ENCODE results near the gene GYS1.

The GYS1 gene

GRCh38 chr19:48975947-48976847 is 16.9 kb downstream of the GYS1 start:
- TF ChIP-seq EZH2phosphoT487 (IDR thresholded peaks at IDR 0.05; ENCODE audit: low read depth): no peak
- TF ChIP-seq, protein P1, sequence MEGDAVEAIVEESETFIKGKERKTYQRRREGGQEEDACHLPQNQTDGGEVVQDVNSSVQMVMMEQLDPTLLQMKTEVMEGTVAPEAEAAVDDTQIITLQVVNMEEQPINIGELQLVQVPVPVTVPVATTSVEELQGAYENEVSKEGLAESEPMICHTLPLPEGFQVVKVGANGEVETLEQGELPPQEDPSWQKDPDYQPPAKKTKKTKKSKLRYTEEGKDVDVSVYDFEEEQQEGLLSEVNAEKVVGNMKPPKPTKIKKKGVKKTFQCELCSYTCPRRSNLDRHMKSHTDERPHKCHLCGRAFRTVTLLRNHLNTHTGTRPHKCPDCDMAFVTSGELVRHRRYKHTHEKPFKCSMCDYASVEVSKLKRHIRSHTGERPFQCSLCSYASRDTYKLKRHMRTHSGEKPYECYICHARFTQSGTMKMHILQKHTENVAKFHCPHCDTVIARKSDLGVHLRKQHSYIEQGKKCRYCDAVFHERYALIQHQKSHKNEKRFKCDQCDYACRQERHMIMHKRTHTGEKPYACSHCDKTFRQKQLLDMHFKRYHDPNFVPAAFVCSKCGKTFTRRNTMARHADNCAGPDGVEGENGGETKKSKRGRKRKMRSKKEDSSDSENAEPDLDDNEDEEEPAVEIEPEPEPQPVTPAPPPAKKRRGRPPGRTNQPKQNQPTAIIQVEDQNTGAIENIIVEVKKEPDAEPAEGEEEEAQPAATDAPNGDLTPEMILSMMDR (IDR thresholded peaks at IDR 0.05; ENCODE audit: low read depth, low read length): no peak
- Histone ChIP-seq H3K4me3 (ENCODE audit: low read length) (no peak overlapping the region), H4K20me1 (ENCODE audit: insufficient read depth, low read length) (no peaks in the 10 kb centered on the region), H3K27ac (ENCODE audit: low read length) (no peak overlapping the region), H3K4me2 (ENCODE audit: low read length) (no peak overlapping the region), H3K4me1 (ENCODE audit: low read length) (peaks cover under 1% of the 10 kb centered on the region; the same call in 1 of the 2 replicates), H3K27me3 (ENCODE audit: low read depth, low read length) (no peaks in the 10 kb centered on the region), H3K79me2 (ENCODE audit: low read length) (no peaks in the 10 kb centered on the region), H3K9ac (ENCODE audit: low read length) (no peak overlapping the region), H3K36me3 (replicated peaks; ENCODE audit: low read depth, low read length) (peaks cover 31% of the 10 kb centered on the region), H3K9me3 (ENCODE audit: insufficient read depth, low read length) (no peaks in the 10 kb centered on the region), H2AFZ (ENCODE audit: low read depth, low read length) (no peak overlapping the region)

DNA sequence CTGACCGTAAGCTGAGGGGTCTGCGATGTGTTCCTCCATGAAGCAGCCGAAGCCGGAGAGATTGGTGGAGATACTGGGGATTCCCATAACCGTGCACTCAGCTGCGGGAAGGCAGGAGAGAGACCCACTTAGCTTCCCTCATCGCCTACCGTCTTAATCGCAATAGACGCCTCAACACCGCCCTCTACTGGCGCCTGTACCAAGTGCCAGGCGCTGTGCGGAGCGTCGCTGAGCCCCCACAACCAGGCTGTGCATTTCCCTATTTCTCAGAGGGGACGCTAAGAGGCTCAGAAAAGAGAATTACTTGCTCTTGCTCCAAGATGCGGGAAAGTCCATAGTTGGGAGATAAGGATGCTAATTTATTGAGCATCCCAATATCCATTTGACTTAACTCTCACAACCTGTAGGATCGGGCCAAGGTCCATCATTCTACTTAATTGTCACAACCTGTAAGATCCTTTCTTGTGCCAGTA is 22.1 kb downstream of the GYS1 start:
- no peak for TF ChIP-seq EZH2phosphoT487 (IDR thresholded peaks at IDR 0.05; ENCODE audit: low read depth)
- TF ChIP-seq, protein P1 (IDR thresholded peaks at IDR 0.05; ENCODE audit: low read depth, low read length): peak; percentile 99

DNA sequence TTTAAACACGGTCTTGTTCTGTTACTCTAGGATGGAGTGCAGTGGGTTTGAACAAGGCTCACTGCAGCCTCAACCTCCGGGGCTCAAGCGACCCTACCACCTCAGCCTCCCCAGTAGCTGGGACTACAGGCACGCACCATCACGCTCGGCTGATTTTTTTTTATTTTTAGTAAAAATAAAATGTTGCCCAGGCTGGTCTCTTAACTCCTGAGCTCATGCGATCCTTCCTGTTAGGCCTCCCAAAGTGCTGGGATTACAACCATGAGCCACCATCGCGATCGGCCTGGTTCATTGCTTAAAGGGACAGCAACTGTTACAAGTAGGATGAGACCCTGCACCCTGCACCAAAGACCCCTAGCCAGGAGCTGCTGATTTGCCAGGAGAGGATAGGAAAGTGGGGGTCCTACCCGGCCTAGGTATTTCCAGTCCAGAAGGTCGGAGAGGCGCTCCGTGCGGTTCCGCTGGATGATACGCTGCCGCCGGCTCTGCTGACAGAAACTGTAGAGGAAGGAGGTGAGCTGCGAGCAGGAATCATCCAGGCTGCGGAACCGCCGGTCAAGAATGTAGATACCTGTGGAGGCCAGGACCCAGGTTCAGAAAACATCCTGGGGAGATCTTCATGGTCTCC is 22.9 kb downstream of the GYS1 start:
- no peak overlapping the region for H3K9ac ChIP-seq (ENCODE audit: low read length)
- peaks cover 21% of the 10 kb centered on the region for H4K20me1 ChIP-seq (ENCODE audit: insufficient read depth, low read length)
- TF ChIP-seq EZH2phosphoT487 (IDR thresholded peaks at IDR 0.05; ENCODE audit: low read depth): no peak
- TF ChIP-seq, protein P1 (IDR thresholded peaks at IDR 0.05; ENCODE audit: low read depth, low read length): no peak
- peaks cover 24% of the 10 kb centered on the region for H3K79me2 ChIP-seq (ENCODE audit: low read length)
- H3K36me3 ChIP-seq (replicated peaks; ENCODE audit: low read depth, low read length): peaks cover 58% of the 10 kb centered on the region
- no peaks in the 10 kb centered on the region for H3K27me3 ChIP-seq (ENCODE audit: low read depth, low read length)
- no peak overlapping the region for H3K4me3 ChIP-seq (ENCODE audit: low read length)
- H2AFZ ChIP-seq (ENCODE audit: low read depth, low read length): no peak overlapping the region
- no peak overlapping the region for H3K27ac ChIP-seq (ENCODE audit: low read length)
- H3K4me1 ChIP-seq (ENCODE audit: low read length): peaks cover 39% of the 10 kb centered on the region
- H3K4me2 ChIP-seq (ENCODE audit: low read length): peak overlapping the region; percentile 54
- H3K9me3 ChIP-seq (ENCODE audit: insufficient read depth, low read length): no peaks in the 10 kb centered on the region

More for the DNA sequence above, 22.1 kb downstream of the GYS1 start:
- H3K36me3 ChIP-seq (replicated peaks; ENCODE audit: low read depth, low read length): peaks cover 53% of the 10 kb centered on the region
- peaks cover 39% of the 10 kb centered on the region for H3K4me1 ChIP-seq (ENCODE audit: low read length)
- H3K9ac ChIP-seq (ENCODE audit: low read length): no peak overlapping the region
- H3K27me3 ChIP-seq (ENCODE audit: low read depth, low read length): no peaks in the 10 kb centered on the region
- no peaks in the 10 kb centered on the region for H3K9me3 ChIP-seq (ENCODE audit: insufficient read depth, low read length)
- peak overlapping the region; percentile 54 for H3K4me2 ChIP-seq (ENCODE audit: low read length)
- H3K27ac ChIP-seq (ENCODE audit: low read length): no peak overlapping the region
- H3K4me3 ChIP-seq (ENCODE audit: low read length): no peak overlapping the region
- H3K79me2 ChIP-seq (ENCODE audit: low read length): peaks cover 17% of the 10 kb centered on the region
- H2AFZ ChIP-seq (ENCODE audit: low read depth, low read length): no peak overlapping the region
- H4K20me1 ChIP-seq (ENCODE audit: insufficient read depth, low read length): peaks cover 16% of the 10 kb centered on the region
